GM12874 (cell line): ENCODE measurements around the gene KIF12.

Source experiments
- CTCF ChIP-seq: IDR thresholded peaks from 2 replicates; pipeline ENCODE4 v1.5.1; 2011; ENCODE audit warnings: low read depth, mild to moderate bottlenecking, control low read depth, low read length, moderate library complexity; ENCODE audit not compliant: insufficient read depth

Gene KIF12

GRCh38 chr9:114138552-114138971 is 39.5 kb upstream of the KIF12 start:
- TF ChIP-seq CTCF: no peak

- TF ChIP-seq CTCF: no peak
Observed at GRCh38 chr9:114137831-114138230, 38.7 kb upstream of the KIF12 start.

- TF ChIP-seq CTCF: no peak
Observed at GRCh38 chr9:114134827-114135396, 35.8 kb upstream of the KIF12 start.

GRCh38 chr9:114132550-114132918 is 33.4 kb upstream of the KIF12 start:
- no peak for TF ChIP-seq CTCF

- TF ChIP-seq CTCF: no peak
Observed at GRCh38 chr9:114131808-114132549, 32.9 kb upstream of the KIF12 start.

- TF ChIP-seq CTCF: no peak
Observed at GRCh38 chr9:114130624-114131277, 31.7 kb upstream of the KIF12 start.

- TF ChIP-seq CTCF: no peak
Observed at GRCh38 chr9:114130141-114130540, 31.0 kb upstream of the KIF12 start.
